HG03108 (cell line): ENCODE measurements around the gene TTC34.

Experiments
- ATAC-seq: cut with Tn5 transposase; IDR thresholded peaks from one replicate; pipeline ENCODE4 v1.9.1; 2021; ENCODE audit warnings: moderate library complexity; ENCODE audit not compliant: unreplicated experiment

The TTC34 gene

DNA sequence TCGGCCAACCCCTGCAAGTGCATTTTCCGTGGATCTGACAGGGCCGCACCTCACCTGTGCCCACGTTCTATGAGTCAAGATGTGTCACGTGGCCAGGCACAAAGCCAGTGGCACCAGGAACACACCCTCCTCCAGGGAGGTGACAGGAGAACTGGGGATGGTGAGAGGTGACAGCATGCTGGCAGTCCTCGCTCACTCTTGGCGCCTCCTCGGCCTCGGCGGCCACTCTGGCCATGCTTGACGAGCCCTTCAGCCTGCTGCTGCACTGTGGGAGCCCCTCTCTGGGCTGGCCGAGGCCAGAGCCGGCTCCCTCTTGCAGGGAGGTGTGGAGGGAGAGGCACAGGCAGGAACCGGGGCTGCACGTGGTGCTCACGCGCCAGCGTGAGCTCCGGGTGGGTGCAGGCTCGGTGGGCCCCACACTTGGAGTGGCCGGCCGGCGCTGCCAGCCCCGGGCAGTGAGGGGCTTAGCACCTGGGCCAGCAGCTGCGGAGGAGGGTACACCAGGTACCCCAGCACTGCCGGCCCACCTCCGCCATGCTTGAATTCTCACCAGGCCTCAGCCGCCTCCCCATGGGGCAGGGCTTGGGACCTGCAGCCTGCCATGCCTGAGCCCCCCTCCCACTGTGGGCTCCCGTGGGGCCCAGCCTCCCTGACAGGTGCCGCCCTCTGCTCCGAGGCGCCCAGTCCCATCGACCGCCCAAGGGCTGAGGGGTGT is 11.6 kb upstream of the TTC34 start:
- ATAC-seq: no peak

DNA sequence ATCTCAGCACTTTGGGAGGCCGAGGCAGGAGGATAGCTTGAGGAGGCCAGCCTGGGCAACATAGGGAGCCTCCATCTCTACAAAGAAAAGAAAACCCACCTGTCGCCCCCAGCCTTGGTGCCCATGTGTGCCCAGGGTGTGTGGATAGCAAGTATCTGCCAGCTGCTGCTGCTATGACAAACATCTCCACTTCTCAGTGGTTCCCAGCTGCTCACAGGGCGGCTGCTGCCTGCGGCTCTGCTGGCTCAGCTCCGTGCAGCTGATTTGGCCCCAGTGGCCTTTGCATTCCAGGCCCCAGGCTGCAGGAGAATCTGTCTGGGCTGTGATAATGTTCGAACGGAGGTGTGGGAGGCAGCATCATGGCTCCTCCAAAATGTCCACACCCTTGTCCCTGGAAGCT is 10.6 kb upstream of the TTC34 start:
- no peak for ATAC-seq

DNA sequence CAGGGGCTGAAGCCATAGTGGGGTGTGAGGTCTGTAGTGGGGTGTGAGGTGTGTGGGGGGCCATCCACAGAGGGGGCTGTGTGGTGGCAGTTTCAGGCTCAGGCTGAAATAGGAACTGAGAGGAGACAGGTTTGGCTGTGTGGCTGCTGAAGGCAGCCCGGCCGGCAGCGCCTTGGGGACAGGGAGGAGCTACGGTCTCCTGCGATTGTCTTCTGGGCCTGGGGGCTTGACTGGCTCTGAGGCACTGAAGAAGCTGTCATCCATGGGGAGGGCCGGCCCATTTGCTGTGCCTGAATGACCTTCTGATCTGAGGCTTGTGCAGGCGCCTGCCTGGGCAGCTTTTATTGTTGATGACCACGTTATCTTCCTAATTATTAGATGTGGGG is 10.0 kb upstream of the TTC34 start:
- ATAC-seq: no peak

DNA sequence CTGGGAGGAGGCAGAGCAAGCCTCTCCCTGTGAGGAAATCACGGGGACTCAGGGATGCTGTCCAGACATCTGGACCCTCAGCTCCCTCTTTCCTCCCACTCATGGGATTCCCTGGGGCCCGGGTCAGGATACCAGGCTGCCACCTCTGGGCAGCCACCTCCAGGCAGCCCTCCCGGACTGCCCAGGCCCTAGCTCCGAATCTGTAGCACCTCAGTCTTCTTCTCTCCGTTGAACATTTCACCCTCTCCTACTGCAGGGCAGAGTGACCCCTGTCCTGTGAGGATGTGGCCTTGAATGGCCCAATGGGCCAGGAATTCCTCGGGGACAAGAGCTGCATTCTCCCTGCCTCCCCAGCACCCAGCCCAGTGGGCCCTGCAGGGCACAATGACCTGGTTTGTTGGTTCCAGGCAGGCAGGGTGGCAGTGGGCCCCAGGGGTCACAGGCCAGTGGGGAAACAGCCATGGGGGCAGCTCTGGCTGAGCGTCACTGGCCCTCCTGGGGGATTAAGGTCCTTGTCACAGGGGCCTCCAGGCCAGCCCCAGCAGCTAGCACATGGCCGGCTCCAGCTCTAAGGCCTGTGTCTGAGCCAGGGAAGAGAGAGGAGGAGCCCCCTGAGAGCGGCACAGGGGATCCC is 9.5 kb upstream of the TTC34 start:
- no peak for ATAC-seq

DNA sequence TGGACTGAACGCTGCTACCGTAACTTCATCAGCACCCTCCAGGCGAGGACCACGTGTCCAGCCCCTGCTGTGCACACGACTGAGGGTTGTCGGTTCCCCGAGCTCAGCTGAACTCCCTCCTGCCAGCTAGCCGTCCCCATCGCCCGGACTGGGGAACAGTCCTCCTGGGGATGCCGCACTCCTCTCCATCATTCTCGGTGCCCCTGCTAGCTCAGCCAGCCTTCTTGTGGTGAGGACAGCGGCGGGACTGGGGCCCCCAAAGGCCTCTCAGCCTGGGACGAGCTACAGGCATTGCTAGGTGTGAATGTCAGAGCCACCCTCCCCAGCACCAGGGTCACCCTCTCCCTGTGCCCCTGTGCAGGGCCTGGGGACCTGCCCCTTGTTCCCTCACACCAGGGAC is 8.8 kb upstream of the TTC34 start:
- ATAC-seq: no peak

DNA sequence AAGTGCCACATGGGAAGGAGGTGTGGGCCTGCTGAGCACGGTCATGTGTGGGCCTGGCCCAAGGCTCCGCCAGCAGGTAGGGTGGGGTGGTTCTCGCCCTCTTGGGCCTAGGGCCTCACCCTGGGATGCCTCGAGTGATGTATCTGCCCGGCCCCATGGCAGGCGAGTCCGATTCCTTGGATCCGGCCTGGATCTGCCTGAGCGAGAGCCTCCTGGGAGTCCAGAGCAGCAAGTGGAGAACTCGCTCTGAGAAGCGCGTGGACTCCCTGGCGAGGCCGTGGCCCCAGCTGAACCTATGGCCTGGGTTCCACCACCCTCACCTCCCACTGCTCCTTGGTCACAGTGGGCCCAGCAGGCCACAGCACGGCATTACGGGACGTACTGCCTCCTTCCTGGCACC is 8.2 kb upstream of the TTC34 start:
- no peak for ATAC-seq

DNA sequence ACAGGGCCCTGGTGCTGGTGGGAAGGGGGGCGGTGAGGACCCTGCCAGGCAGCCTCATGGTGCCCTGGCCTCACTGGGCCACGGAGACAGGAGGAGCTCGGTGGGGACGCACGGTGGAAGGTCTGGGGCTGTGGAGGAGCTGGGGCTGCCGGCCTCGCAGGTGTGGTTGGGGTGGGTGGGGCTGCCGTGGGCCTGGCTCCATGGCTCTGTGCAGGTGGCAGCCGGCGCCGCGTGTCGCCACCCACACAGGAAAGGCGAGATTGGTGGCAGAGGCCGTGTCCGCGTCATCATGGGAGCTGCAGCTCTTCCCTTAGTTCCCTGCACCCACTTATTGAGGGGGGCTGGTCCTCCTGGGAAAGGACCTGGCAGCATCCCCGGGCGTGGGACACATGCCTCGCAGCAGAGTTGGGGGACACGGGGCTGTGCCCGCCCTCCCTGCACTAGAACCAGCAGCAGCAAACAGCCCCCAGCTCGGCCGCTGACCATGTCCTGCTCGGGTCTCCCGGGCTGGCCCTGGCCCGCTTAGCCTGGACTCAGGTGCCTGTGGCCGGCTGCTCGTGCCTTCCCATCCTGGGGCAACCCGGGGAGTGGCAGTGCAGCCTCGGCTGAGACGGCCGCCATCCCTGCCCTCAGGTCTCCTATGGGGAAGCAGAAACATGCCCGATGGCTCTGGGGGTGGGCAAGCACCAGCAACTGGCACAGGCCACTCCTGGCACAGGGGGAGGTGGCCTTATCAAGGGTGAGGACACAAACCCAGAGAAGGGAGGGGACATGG is 7.5 kb upstream of the TTC34 start:
- no peak for ATAC-seq

DNA sequence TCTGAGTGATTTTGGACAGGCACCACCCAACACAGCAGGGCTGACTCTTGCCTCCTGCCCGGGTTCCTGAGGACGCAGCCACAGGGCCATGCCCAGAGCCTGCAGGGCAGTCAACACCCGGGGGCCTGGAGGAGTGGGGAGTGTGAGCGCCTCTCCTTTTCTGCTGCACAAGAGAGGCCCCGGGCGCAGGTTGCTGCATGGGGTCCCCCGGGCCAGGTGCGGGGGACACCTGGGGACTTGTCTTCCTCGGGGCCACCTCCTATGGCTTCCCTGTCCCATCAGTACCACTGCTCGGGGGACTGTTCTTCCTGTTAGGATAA is 6.9 kb upstream of the TTC34 start:
- ATAC-seq: no peak

DNA sequence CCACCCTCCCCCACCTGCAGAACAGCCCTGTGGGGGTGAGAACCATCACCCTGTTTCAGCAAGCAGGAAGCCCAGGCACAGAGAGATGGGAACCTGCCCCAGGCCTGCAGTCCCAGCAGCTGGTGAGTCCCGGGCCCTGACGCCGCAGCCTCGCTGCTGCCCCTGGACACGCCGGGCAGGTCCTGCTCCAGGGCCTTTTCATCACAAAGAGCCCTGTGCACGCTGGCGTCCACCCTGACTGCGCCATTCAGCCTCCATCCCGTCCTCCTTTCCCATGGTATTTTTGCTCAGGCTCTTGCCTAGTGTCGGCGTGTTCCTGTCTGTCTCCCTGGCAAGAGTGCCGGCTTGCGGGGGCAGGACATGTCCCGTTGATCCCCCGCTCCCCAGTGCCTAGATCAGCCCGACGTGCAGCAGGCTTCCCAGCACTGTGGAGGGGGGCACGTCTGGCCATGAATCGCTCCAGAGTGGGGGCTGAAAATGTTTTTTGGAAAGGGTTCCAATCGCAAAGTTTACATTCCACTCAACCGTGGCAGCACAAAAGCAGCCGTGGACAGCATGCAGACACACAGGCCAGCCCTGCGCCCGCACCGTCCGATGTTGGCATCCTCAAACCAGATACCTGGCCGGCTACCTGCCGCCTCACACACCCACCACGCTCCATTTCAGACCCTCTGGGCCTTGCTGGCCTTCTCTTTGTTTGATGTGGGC is 6.3 kb upstream of the TTC34 start:
- no peak for ATAC-seq

DNA sequence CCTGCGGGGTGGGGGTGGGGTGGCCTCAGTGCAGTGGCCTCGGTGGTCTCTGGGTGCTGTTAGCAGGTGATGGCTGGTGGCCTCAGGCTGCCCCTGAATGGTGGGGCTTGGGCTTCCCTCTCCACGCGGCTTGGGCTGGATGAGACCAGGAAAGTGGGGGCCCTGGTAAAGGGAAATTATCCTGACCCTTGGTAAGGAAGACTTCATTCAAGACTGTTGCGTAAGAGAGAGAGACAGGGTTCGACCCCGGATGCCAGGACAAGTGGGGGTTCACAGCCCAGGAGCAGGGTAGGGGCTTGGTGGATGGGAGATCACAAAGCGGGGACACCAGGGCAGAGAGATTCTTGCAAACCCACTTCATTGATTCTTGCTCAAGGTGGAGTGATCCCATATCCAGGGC is 5.5 kb upstream of the TTC34 start:
- no peak for ATAC-seq

DNA sequence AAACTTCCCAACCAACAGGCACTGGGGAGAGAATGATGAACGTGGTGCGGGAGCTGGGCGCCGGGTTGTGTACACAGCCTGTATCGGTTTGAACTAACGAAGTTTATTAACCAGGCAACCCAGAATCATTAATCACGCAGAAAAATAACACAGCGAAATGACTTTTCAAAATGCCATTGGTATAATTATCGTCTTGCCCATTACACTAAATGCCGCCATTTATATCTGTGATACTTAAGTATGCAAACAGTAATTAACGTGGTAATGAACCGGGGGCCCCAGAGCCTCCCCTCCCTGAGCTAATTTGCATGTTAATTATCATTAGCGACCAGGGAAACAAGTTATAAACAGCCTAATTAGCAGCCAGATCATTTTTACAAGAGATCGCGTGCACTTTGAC is 5.1 kb upstream of the TTC34 start:
- no peak for ATAC-seq

DNA sequence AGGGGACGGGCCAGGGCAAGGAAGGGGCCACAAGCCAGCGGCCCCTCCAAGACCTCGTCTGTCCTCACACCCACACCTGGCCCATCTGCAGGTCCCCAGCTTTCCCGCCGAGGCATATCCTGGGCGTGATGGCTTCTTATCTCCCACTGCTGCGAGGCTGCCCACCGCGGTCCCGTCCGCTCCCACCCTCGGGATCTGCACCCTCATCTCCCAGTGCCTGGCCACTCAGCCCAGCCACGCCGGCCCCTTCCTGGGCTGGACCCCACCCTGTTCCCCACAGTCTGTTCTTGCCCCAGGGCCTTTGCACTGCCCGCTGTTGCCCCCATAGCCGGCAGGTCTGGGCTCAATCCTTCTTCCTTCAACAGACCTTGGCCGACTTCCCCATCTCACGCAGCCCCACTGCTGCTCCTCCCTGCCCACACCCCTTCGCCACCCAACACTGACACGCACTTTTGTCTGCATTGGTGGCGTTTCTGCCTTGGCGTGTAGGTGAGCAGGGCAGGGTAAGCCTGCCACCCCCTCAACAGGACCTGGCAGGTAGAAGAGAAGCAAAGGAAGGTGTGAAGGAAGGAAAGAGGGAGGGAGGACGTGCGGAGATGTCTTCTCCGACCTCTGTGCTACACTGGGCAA is 4.4 kb upstream of the TTC34 start:
- ATAC-seq: no peak

DNA sequence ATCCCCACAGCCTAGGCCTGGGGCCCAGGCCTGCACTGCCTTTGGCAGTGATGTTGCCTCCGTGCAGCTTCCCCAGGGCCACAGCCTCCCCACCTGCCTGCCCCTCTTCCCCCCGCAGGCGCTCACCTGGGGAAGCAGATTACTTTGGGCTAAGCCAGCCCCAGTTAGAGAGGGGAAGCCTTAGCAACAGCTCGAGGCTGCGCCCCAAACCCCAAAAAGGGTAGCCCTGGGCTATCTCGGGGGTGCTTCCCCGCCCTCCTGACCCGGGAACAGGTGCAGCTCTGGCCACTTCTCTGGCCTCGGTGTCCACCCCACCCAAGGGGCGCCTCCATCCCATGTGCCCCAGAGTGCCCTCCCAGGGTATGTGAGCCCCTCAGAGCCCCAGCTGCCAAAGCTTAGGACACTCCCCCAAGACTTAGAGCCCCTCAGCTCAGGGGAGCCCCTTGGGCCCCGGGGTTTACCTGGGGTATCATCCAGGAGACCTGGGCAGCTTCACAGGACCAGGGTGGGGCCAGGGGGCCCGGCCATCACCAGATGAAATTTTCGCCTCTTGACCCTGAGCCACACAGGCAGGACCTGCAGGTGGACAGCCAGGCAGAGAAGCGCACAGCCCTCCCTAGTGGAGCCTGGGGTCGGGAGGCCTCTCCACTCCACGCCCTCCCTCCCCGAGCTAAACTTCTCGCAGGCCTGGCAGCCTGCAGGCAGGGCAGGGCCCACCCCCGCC is 3.3 kb upstream of the TTC34 start:
- no peak for ATAC-seq

DNA sequence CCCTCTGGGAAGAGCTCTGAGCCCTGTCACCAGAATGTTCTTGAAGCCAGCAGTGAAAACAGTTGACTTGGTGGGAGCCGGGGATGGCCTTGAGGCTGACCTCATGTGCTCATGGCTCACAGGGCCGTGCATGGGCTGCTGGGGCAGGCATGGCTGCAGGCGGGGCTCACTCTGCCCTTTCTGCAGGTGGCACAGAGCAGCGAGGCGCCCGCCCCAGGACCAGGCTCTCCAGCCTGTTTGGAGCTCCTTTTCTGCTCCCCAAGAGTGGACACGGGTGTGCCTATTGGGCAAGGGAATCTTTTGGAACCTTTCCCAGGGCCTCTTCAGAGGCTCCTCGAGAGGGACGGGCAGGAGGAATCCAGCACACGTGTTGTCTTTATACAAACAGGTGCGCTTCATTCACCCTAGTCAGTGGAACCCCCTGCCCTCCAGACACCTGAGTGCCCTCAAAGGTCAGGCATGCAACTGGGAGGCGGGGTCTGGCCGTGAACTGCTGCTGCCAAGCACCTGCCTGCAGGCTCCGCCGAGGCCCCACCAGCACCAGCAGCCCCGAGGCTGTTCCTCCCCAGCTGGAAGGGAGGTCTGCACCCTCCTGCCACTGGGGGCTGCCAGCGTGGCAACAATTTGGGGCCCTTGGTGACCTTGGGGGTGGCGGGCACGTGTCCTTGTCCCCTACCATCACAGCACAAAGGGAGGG is 2.6 kb upstream of the TTC34 start:
- ATAC-seq: no peak

DNA sequence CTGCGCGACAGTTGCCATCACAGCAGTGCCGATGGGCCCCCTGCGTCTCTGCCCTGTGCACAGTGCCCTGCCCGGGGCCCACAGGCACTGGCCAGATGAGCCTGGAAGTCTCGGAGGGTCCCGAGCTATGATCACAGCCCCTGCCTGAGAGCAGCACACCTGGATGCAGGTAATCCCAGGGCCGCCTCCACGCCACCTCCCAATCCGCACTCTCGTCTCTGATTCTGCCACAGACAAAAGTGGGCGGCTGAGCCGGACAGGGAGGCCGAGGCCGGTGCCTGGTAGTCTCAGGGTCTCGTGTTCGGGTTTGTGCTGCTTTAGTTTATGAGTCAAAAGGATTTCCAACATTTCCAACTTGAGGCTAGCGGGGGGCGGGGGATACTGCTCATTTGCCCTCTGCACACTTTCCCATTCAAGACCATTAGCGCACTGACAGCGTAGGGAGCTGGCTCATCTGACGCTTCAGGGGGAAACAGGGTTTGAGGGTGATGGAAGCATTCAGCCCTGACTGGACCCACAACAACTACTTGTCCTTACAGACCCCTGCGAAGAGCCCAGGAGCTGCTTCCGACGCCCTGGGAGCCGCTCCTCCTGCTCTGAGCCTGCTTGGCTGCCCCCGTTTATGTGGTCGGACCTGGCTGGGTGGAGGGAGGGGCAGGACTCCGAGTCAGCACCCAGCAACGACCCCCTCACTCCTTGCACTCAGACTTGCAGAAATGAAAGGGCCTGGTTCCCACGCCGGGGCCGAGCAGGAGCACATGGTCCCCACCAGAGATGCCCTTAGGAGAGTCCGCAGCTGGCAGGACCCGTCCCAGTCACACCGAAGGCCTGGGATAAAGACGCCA is 1.8 kb upstream of the TTC34 start:
- ATAC-seq: no peak

DNA sequence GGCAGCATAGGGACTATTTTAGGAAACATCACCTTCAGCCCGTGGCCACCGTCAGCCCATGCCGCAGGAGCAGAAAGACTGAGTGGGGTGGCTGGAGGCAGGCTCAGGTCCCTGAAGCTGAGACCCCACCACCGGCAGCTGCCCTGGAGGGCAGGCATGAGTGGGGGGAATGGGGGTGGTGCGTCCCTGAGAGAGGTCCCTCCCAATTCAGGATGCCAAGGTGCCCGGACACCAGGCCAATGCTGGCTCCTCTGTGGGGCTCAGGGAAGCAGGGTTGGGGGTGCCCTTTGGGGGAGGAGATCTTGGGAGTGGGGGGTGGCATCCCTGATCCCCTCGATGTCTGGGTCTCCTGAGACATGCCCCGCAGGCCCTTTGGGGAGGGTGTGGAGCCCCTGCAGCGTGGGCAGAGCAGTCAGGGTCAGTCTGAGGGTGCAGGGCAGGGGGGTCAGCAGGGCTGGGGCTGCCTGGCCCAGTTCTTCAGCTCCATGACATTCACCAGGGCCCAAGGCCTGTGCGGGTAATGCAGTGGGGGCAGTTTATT is 998 bp upstream of the TTC34 start:
- ATAC-seq: no peak

DNA sequence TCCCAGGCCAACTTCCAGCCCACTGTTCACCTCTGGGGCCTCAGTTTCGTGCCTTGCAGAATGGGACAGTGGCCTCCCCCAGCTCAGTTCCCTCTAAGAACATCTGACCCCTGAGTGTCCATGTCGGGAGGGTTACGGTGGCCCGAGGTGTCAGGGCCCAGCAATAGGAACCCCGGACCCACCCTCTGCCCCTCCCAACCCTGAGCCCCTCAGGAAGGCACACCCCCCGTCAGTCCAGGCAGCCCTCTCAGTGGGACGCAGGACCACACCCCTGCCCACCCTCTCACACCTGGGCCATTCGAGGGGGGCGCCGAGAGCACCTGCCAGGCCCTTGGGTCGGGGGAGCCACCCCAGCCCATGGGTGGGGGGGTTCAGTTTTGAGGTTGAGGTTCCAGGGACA is 447 bp downstream of the TTC34 start:
- no peak for ATAC-seq

DNA sequence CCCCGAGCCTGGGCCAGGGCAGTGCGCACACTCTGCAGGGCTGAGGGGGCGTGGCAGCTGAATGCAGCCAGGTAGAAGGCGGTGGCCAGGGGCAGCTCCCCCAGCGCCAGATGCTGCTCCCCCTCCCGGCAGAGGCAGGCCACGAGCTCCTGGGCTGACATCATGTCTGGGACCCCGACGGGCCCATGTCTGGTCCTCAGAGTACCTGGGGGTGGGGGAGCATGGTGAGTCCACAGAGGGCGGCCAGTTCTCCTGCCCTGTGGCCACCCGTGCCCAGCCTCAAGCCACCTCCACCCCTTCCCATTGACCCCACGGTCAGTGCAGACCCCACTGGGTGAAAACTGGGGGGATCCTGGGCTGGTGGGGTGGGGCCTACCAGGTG is 838 bp downstream of the TTC34 start:
- no peak for ATAC-seq
